ENCODE results near the gene MRPL51. TPM values are rescaled to one million over a fixed set of nuclear protein-coding genes. Genes with fewer than 3 reads are reported as not detected.

MRPL51 gene
- total and polyA plus RNA-seq, 7 experiments from 2014 or later, result 22.5 to 220 (median 82.0) TPM

DNA sequence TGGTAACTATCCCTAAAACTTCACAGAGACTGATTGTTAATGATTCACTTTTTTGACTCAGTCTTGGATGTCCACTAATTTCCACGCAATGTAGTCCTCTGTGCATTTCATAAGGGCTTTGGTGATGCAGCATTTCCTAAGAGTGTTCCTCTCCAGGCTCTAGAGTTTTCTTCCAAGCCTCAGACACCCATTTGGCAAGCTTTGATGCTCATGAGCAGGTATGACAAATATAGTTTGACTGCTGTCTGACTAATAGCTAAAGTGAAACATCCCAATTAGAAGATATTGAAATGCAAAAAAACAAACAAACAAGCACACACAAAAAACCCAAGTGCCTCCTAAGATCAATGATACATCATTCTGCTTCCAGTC is 21.1 kb downstream of the MRPL51 start:
- Histone ChIP-seq H3K4me1 (ENCODE audit: control insufficient read depth in 2 of 2, insufficient read depth in 2 of 2, low read length in 2 of 2) (peaks cover 27 to 31% of the 10 kb centered on the region in 2 donors), H3K27ac (ENCODE audit: low read depth, low read length) (no peak overlapping the region), H3K27me3 (ENCODE audit: control insufficient read depth in 2 of 2, insufficient read depth in 2 of 2, low read length in 2 of 2) (no peaks in the 10 kb centered on the region), H3K4me3 (ENCODE audit: low read length) (no peak overlapping the region), H3K36me3 (ENCODE audit: control insufficient read depth in 2 of 3, insufficient read depth in 3 of 3, low read length in 3 of 3) (no peaks in the 10 kb centered on the region), H3K9me3 (ENCODE audit: control insufficient read depth in 2 of 3, low read length in 3 of 3) (no peaks in the 10 kb centered on the region)
- POLR2A ChIA-PET, result interaction anchor here (0.8 to 6.7 kb wide), 9 partner anchors 12 to 96 kb away, joined by 3 to 154 read pairs (median 55); partner anchors contain the start of genes CD27, GAPDH, MRPL51 and NOP2
- intact Hi-C loops (cut with micrococcal nuclease), result loop anchor here (1.0 to 2.0 kb wide), 2 partner anchors 135 to 379 kb away; partner anchors contain the start of genes CDCA3 (in 1 of the 2) and CHD4 (in 1 of the 2)
- peaks cover 0 to 26% (median 8%) of the 10 kb centered on the region in 5 donors for H3K36me3 Mint-ChIP-seq
- CTCF ChIA-PET, result interaction anchor here (1.0 to 5.2 kb wide), 2 partner anchors 49 to 61 kb away, joined by 4 to 34 read pairs; no protein-coding TSS in a partner anchor
- peaks cover 0 to 8% (median 0%) of the 10 kb centered on the region in 5 donors for H3K27me3 Mint-ChIP-seq
- no peak for DNase-seq
- ATAC-seq, result no peak
- peaks cover 18 to 46% (median 38%) of the 10 kb centered on the region in 7 donors for H3K4me1 Mint-ChIP-seq
- peak overlapping the region in 7 of 10 donors; percentile 0 to 95 (median 30) for H3K4me3 Mint-ChIP-seq
- H3K9me3 Mint-ChIP-seq, result no peaks in the 10 kb centered on the region
- H3K27ac Mint-ChIP-seq, result peak overlapping the region in 8 of 9 donors; percentile 2 to 96 (median 48)

DNA sequence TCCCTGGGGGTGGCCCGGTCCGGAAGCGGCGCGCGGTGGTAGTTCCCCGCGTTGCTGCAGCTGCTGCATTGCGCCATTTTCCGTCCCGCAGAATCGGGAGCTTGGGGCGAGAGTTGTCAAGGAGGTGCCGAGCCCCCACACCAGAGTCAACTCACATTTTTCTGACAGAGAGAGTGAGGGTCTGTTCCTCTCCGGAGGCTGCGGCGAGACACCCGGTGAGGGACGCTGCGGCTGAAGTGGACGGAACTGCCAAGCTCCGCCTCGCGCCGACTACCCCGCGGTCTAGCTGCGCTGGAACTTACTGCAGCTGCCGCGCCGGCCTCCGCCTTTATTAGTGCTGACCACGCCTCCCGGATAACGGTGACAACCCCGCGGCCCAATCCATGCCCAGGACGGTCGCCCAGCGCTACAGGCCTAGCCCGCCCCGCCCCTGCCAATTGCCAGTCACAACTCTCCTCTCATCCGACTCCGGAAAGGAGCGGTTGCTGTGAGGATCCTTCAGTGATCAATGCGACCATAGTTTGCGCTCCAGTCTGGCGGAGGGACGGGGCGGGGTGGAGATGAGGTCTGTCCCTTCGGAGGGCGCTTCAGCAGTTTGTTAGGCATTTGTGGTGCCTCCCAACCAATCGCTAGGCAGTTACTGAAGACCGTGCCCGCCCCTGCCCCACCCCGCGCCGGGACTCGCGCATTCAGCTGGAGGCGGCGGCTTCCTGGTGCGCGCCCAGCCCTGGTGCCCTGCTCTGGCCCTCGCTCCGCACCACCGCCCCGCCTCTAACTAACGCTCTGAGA is 22.5 kb downstream of the MRPL51 start, which contains the start of gene VAMP1:
Gene VAMP1, minus strand, starts transcription at position 303 of the 789 bp plus-strand sequence. Its CDS starts 146 bp downstream, at position 157.
- DNase-seq (peak; percentile 90 to 97 (median 95)), ATAC-seq (peak; percentile 94)
- Histone ChIP-seq H3K27ac (ENCODE audit: low read depth, low read length) (peak within 1 kb of the TSS; percentile 75), H3K27me3 (ENCODE audit: control insufficient read depth in 2 of 2, insufficient read depth in 2 of 2, low read length in 2 of 2) (no peaks in the 10 kb centered on the region), H3K4me3 (ENCODE audit: low read length) (peak within 1 kb of the TSS; percentile 96), H3K4me1 (ENCODE audit: control insufficient read depth in 2 of 2, insufficient read depth in 2 of 2, low read length in 2 of 2) (peaks cover 38 to 39% of the 10 kb centered on the region in 2 donors), H3K9me3 (ENCODE audit: control insufficient read depth in 2 of 3, low read length in 3 of 3) (no peaks in the 10 kb centered on the region), H3K36me3 (ENCODE audit: control insufficient read depth in 2 of 3, insufficient read depth in 3 of 3, low read length in 3 of 3) (peaks cover 4 to 12% (median 7%) of the 10 kb centered on the region in 3 experiments)
- intact Hi-C loops (cut with micrococcal nuclease), result loop anchor here (1.0 to 2.0 kb wide), 10 partner anchors 8 to 381 kb away; partner anchors contain the start of genes CDCA3 (in 2 of the 2), GAPDH (in 2 of the 2), MRPL51 (in 2 of the 2) and CHD4 (in 1 of the 2)
- Mint-ChIP-seq H3K27me3 (peaks cover 0 to 5% (median 0%) of the 10 kb centered on the region in 5 donors), H3K4me3 (peak within 1 kb of the TSS; percentile 85 to 96 (median 92)), H3K27ac (peak within 1 kb of the TSS; percentile 79 to 99 (median 95)), H3K9me3 (no peaks in the 10 kb centered on the region), H3K4me1 (peaks cover 26 to 59% (median 52%) of the 10 kb centered on the region in 7 donors), H3K36me3 (peaks cover 0 to 37% (median 13%) of the 10 kb centered on the region in 5 donors)
- ChIA-PET CTCF (interaction anchor here (0.6 to 5.2 kb wide), 17 partner anchors 9 to 354 kb away, joined by 3 to 34 read pairs (median 6); partner anchors contain the start of gene MRPL51), POLR2A (interaction anchor here (0.6 to 6.7 kb wide), 40 partner anchors 9 to 318 kb away, joined by 3 to 154 read pairs (median 4); partner anchors contain the start of genes CD27, CD4, GAPDH and MRPL51)

DNA sequence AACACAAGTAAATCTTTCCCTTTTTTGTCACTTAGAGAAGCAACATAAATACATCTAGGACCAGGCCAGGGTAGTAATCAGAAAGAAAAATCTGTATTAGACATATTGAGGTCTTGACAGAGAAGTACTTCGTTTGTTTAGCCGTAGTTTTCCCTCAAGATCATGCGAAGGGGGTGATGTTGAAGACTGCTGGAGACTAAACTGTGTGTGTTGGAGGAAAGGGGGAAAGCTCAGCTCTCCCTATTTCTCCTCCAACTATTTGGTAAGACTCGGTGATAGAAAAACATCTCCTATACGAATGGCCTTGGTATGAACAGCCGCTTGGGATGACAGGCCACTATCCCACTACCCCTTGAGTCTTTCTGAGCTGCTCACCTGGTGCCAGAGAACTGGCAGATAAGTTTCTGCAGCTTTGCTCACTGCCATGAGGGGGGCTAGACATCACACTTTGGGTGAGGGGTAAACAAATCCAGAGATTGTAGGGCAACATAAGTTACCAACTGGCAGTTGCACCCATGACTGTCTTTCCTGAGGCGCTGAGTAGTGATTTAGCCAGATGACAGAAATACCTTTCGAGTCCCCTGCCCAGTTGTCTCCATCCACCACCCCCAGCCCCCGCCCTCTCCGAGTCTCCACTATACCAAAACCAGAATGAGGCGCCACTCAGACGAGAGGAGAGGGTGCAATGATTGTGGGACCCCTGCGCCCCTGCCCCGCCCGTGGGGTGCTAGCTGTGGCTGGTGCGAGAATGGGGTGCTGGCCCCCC is 23.3 kb downstream of the MRPL51 start:
- Mint-ChIP-seq H3K27ac (peak overlapping the region; percentile 46 to 99 (median 95)), H3K36me3 (peaks cover 0 to 41% (median 16%) of the 10 kb centered on the region in 5 donors), H3K4me3 (peak overlapping the region; percentile 85 to 96 (median 92)), H3K9me3 (no peaks in the 10 kb centered on the region), H3K4me1 (peaks cover 29 to 67% (median 59%) of the 10 kb centered on the region in 7 donors), H3K27me3 (peaks cover 0 to 5% (median 0%) of the 10 kb centered on the region in 5 donors)
- POLR2A ChIA-PET, result interaction anchor here (0.6 to 6.7 kb wide), 32 partner anchors 10 to 319 kb away, joined by 3 to 154 read pairs (median 5); partner anchors contain the start of genes CD27, CD4, GAPDH and MRPL51
- no peak for ATAC-seq
- peaks cover 8 to 16% (median 11%) of the 10 kb centered on the region in 3 experiments for H3K36me3 ChIP-seq (ENCODE audit: control insufficient read depth in 2 of 3, insufficient read depth in 3 of 3, low read length in 3 of 3)
- H3K4me3 ChIP-seq (ENCODE audit: low read length), result peak overlapping the region; percentile 96
- CTCF ChIA-PET, result interaction anchor here (0.6 to 5.2 kb wide), 16 partner anchors 8 to 355 kb away, joined by 3 to 34 read pairs (median 5); partner anchors contain the start of gene MRPL51
- intact Hi-C loops (cut with micrococcal nuclease), result loop anchor here (1.0 to 2.0 kb wide), 9 partner anchors 7 to 382 kb away; partner anchors contain the start of genes CDCA3 (in 2 of the 2), GAPDH (in 2 of the 2), MRPL51 (in 2 of the 2) and IFFO1 (in 1 of the 2)
- H3K27ac ChIP-seq (ENCODE audit: low read depth, low read length), result peak overlapping the region; percentile 75
- H3K9me3 ChIP-seq (ENCODE audit: control insufficient read depth in 2 of 3, low read length in 3 of 3), result no peaks in the 10 kb centered on the region
- H3K27me3 ChIP-seq (ENCODE audit: control insufficient read depth in 2 of 2, insufficient read depth in 2 of 2, low read length in 2 of 2), result no peaks in the 10 kb centered on the region
- no peak for DNase-seq
- H3K4me1 ChIP-seq (ENCODE audit: control insufficient read depth in 2 of 2, insufficient read depth in 2 of 2, low read length in 2 of 2), result peaks cover 44% of the 10 kb centered on the region in 2 donors

DNA sequence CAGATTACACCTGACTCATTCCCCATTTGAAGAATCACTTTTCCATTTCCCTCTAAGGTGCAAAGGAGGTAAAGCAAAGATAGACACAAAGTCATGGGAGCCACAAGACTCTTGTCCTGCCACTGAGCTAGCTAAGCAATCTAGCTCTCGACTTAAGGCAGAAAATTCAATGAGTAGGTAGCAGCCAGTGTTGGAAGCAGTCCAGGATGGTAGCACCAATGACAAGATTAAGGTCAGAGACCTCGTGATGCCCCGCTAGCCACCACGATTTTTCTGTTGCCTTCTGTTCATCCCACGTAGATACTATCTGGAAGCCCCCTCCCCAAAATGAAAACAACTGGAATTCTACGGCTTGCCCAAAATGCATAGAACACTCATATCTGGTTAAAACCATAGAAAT is 24.0 kb downstream of the MRPL51 start:
- ChIA-PET POLR2A (interaction anchor here (0.7 to 6.7 kb wide), 12 partner anchors 9 to 132 kb away, joined by 3 to 154 read pairs (median 23); partner anchors contain the start of genes CD27, GAPDH, MRPL51 and TAPBPL), CTCF (interaction anchor here (0.8 to 5.2 kb wide), 4 partner anchors 9 to 69 kb away, joined by 3 to 34 read pairs (median 6); partner anchors contain the start of gene CD27)
- DNase-seq, result no peak
- peaks cover 51% of the 10 kb centered on the region in 2 donors for H3K4me1 ChIP-seq (ENCODE audit: control insufficient read depth in 2 of 2, insufficient read depth in 2 of 2, low read length in 2 of 2)
- peaks cover 3 to 48% (median 20%) of the 10 kb centered on the region in 5 donors for H3K36me3 Mint-ChIP-seq
- no peaks in the 10 kb centered on the region for H3K9me3 ChIP-seq (ENCODE audit: control insufficient read depth in 2 of 3, low read length in 3 of 3)
- H3K27me3 ChIP-seq (ENCODE audit: control insufficient read depth in 2 of 2, insufficient read depth in 2 of 2, low read length in 2 of 2), result no peaks in the 10 kb centered on the region
- peak overlapping the region; percentile 85 to 96 (median 92) for H3K4me3 Mint-ChIP-seq
- H3K4me1 Mint-ChIP-seq, result peaks cover 36 to 74% (median 64%) of the 10 kb centered on the region in 7 donors
- H3K27me3 Mint-ChIP-seq, result peaks cover 0 to 2% (median 0%) of the 10 kb centered on the region in 5 donors
- peak overlapping the region; percentile 75 for H3K27ac ChIP-seq (ENCODE audit: low read depth, low read length)
- ATAC-seq, result no peak
- H3K27ac Mint-ChIP-seq, result peak overlapping the region; percentile 46 to 99 (median 95)
- no peaks in the 10 kb centered on the region for H3K9me3 Mint-ChIP-seq
- peak overlapping the region; percentile 96 for H3K4me3 ChIP-seq (ENCODE audit: low read length)
- H3K36me3 ChIP-seq (ENCODE audit: control insufficient read depth in 2 of 3, insufficient read depth in 3 of 3, low read length in 3 of 3), result peaks cover 15 to 20% (median 16%) of the 10 kb centered on the region in 3 experiments
- intact Hi-C loops (cut with micrococcal nuclease), result no loop called here

DNA sequence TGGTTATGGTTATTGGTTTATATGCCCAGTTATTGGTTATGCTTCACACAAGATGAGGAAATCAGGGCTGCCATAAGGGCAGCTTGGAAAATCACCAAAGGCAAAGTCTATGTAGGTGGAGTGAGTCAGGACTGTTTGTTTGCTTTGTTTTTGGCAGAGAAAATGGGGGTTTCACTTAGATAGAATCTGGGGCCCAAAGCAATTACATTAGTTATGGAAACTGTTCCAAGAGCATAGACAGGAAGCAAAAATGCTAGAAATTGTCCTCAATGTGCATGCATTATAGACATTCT is 24.8 kb downstream of the MRPL51 start:
- DNase-seq (no peak), ATAC-seq (no peak)
- Mint-ChIP-seq H3K36me3 (peaks cover 3 to 55% (median 27%) of the 10 kb centered on the region in 5 donors), H3K9me3 (no peaks in the 10 kb centered on the region), H3K27ac (peak overlapping the region; percentile 46 to 99 (median 95)), H3K27me3 (no peaks in the 10 kb centered on the region), H3K4me3 (peak overlapping the region; percentile 85 to 96 (median 92)), H3K4me1 (peaks cover 43 to 82% (median 73%) of the 10 kb centered on the region in 7 donors)
- H3K4me1 ChIP-seq (ENCODE audit: control insufficient read depth in 2 of 2, insufficient read depth in 2 of 2, low read length in 2 of 2), result peaks cover 59 to 60% of the 10 kb centered on the region in 2 donors
- peak overlapping the region; percentile 96 for H3K4me3 ChIP-seq (ENCODE audit: low read length)
- no peaks in the 10 kb centered on the region for H3K27me3 ChIP-seq (ENCODE audit: control insufficient read depth in 2 of 2, insufficient read depth in 2 of 2, low read length in 2 of 2)
- peaks cover 16 to 20% (median 16%) of the 10 kb centered on the region in 3 experiments for H3K36me3 ChIP-seq (ENCODE audit: control insufficient read depth in 2 of 3, insufficient read depth in 3 of 3, low read length in 3 of 3)
- POLR2A ChIA-PET, result interaction anchor here (1.8 to 6.7 kb wide), 7 partner anchors 8 to 69 kb away, joined by 6 to 154 read pairs (median 87); partner anchors contain the start of genes CD27, GAPDH, MRPL51 and TAPBPL
- H3K27ac ChIP-seq (ENCODE audit: low read depth, low read length), result peak overlapping the region; percentile 75
- CTCF ChIA-PET, result interaction anchor here (0.8 to 5.2 kb wide), 3 partner anchors 9 to 45 kb away, joined by 3 to 34 read pairs (median 9); partner anchors contain the start of gene CD27
- intact Hi-C loops (cut with micrococcal nuclease), result no loop called here
- H3K9me3 ChIP-seq (ENCODE audit: control insufficient read depth in 2 of 3, low read length in 3 of 3), result no peaks in the 10 kb centered on the region

Measured in naive thymus-derived CD4-positive, alpha-beta T cell (primary cell).